WI38 (cell line): ENCODE results near the gene EGFR.

Source experiments
- H3K4me3 ChIP-seq: 2 replicates; pipeline ENCODE4 v1.5.1; 2011; ENCODE audit warnings: low read depth, mild to moderate bottlenecking, control low read depth, low read length
- CTCF ChIP-seq: IDR thresholded peaks from 2 replicates; pipeline ENCODE4 v1.5.1; 2012; ENCODE audit warnings: low read depth, mild to moderate bottlenecking, control low read depth, low read length

Gene EGFR

GRCh38 chr7:55150709-55151451 lies 132.1 kb downstream of the EGFR start:
- TF ChIP-seq CTCF = no peak
- no peak overlapping the region for H3K4me3 ChIP-seq

GRCh38 chr7:55152516-55152915 lies 133.7 kb downstream of the EGFR start:
- H3K4me3 ChIP-seq = no peak overlapping the region
- no peak for TF ChIP-seq CTCF

GRCh38 chr7:55154096-55154495 lies 135.3 kb downstream of the EGFR start:
- no peak overlapping the region for H3K4me3 ChIP-seq
- TF ChIP-seq CTCF = no peak

GRCh38 chr7:55155351-55156117 lies 136.7 kb downstream of the EGFR start:
- H3K4me3 ChIP-seq = no peak overlapping the region
- no peak for TF ChIP-seq CTCF

GRCh38 chr7:55156919-55157763 lies 138.3 kb downstream of the EGFR start:
- H3K4me3 ChIP-seq = no peak overlapping the region
- TF ChIP-seq CTCF = no peak

GRCh38 chr7:55157764-55158105 lies 138.9 kb downstream of the EGFR start:
- TF ChIP-seq CTCF = no peak
- no peak overlapping the region for H3K4me3 ChIP-seq
